IPS-15b (cell line): ENCODE data around the gene KRT84.

Experiments used
- H3K27me3 ChIP-seq: one replicate; pipeline ENCODE4 v1.6.1; 2013; ENCODE audit warnings: low read length; ENCODE audit not compliant: control insufficient read depth, insufficient read depth
- H3K36me3 ChIP-seq: one replicate; pipeline ENCODE4 v1.6.1; 2013; ENCODE audit warnings: low read length; ENCODE audit not compliant: control insufficient read depth, insufficient read depth
- H3K4me1 ChIP-seq: one replicate; pipeline ENCODE4 v1.6.1; 2013; ENCODE audit warnings: mild to moderate bottlenecking, low read length; ENCODE audit not compliant: control insufficient read depth, insufficient read depth
- H3K4me3 ChIP-seq: one replicate; pipeline ENCODE4 v1.5.1; 2013; ENCODE audit warnings: low read depth, low read length
- H3K9ac ChIP-seq: one replicate; pipeline ENCODE4 v1.6.1; 2013; ENCODE audit warnings: low read depth, mild to moderate bottlenecking, low read length
- H3K9me3 ChIP-seq: one replicate; pipeline ENCODE4 v1.6.1; 2013; ENCODE audit warnings: mild to moderate bottlenecking, low read length; ENCODE audit not compliant: control insufficient read depth, insufficient read depth

The KRT84 gene

GRCh38 chr12:52385226-52385702 is at the start of gene KRT84:
TSS of gene KRT84 (minus strand) at chr12:52385652. CDS start at chr12:52385585, 67 bp downstream.
- Histone ChIP-seq H3K4me1 (no peaks in the 10 kb centered on the region), H3K9ac (no peak within 1 kb of the TSS), H3K27me3 (no peaks in the 10 kb centered on the region), H3K9me3 (no peaks in the 10 kb centered on the region), H3K36me3 (no peaks in the 10 kb centered on the region), H3K4me3 (no peak within 1 kb of the TSS)

GRCh38 chr12:52434760-52435530 is 49.5 kb upstream of the KRT84 start:
- Histone ChIP-seq H3K4me1 (no peaks in the 10 kb centered on the region), H3K4me3 (no peak overlapping the region), H3K9me3 (no peaks in the 10 kb centered on the region), H3K36me3 (no peaks in the 10 kb centered on the region), H3K27me3 (no peaks in the 10 kb centered on the region), H3K9ac (no peak overlapping the region)

GRCh38 chr12:52434081-52434733 is 48.8 kb upstream of the KRT84 start, which contains the start of gene KRT75:
TSS of gene KRT75 (minus strand) at chr12:52434371. CDS start at chr12:52434304, 67 bp downstream.
- H3K27me3 ChIP-seq, result no peaks in the 10 kb centered on the region
- no peak within 1 kb of the TSS for H3K4me3 ChIP-seq
- no peaks in the 10 kb centered on the region for H3K9me3 ChIP-seq
- no peaks in the 10 kb centered on the region for H3K36me3 ChIP-seq
- no peak within 1 kb of the TSS for H3K9ac ChIP-seq
- no peaks in the 10 kb centered on the region for H3K4me1 ChIP-seq

GRCh38 chr12:52433501-52434080 is 48.1 kb upstream of the KRT84 start:
- no peaks in the 10 kb centered on the region for H3K27me3 ChIP-seq
- H3K9ac ChIP-seq, result no peak overlapping the region
- H3K4me3 ChIP-seq, result no peak overlapping the region
- no peaks in the 10 kb centered on the region for H3K4me1 ChIP-seq
- no peaks in the 10 kb centered on the region for H3K9me3 ChIP-seq
- H3K36me3 ChIP-seq, result no peaks in the 10 kb centered on the region

GRCh38 chr12:52432559-52433207 is 47.2 kb upstream of the KRT84 start:
- Histone ChIP-seq H3K4me1 (no peaks in the 10 kb centered on the region), H3K27me3 (no peaks in the 10 kb centered on the region), H3K4me3 (no peak overlapping the region), H3K9me3 (no peaks in the 10 kb centered on the region), H3K36me3 (no peaks in the 10 kb centered on the region), H3K9ac (no peak overlapping the region)

- H3K4me3 ChIP-seq, result no peak overlapping the region
- H3K9me3 ChIP-seq, result no peaks in the 10 kb centered on the region
- no peaks in the 10 kb centered on the region for H3K36me3 ChIP-seq
- H3K4me1 ChIP-seq, result no peaks in the 10 kb centered on the region
- no peaks in the 10 kb centered on the region for H3K27me3 ChIP-seq
- H3K9ac ChIP-seq, result no peak overlapping the region
Observed at GRCh38 chr12:52428121-52428520, 42.7 kb upstream of the KRT84 start.

GRCh38 chr12:52427083-52427482 is 41.6 kb upstream of the KRT84 start:
- Histone ChIP-seq H3K4me3 (no peak overlapping the region), H3K9me3 (no peaks in the 10 kb centered on the region), H3K36me3 (no peaks in the 10 kb centered on the region), H3K27me3 (no peaks in the 10 kb centered on the region), H3K4me1 (no peaks in the 10 kb centered on the region), H3K9ac (no peak overlapping the region)

GRCh38 chr12:52426034-52426433 is 40.6 kb upstream of the KRT84 start:
- no peaks in the 10 kb centered on the region for H3K4me1 ChIP-seq

GRCh38 chr12:52425466-52425865 is 40.0 kb upstream of the KRT84 start:
- H3K9me3 ChIP-seq, result no peaks in the 10 kb centered on the region
- H3K27me3 ChIP-seq, result no peaks in the 10 kb centered on the region
- no peaks in the 10 kb centered on the region for H3K36me3 ChIP-seq
- no peaks in the 10 kb centered on the region for H3K4me1 ChIP-seq
- no peak overlapping the region for H3K4me3 ChIP-seq
- H3K9ac ChIP-seq, result no peak overlapping the region

More at GRCh38 chr12:52426034-52426433, 40.6 kb upstream of the KRT84 start:
- Histone ChIP-seq H3K9ac (no peak overlapping the region), H3K9me3 (no peaks in the 10 kb centered on the region), H3K36me3 (no peaks in the 10 kb centered on the region), H3K4me3 (no peak overlapping the region), H3K27me3 (no peaks in the 10 kb centered on the region)

- no peaks in the 10 kb centered on the region for H3K9me3 ChIP-seq
- H3K36me3 ChIP-seq, result no peaks in the 10 kb centered on the region
- no peaks in the 10 kb centered on the region for H3K27me3 ChIP-seq
- no peak overlapping the region for H3K4me3 ChIP-seq
- H3K4me1 ChIP-seq, result no peaks in the 10 kb centered on the region
- no peak overlapping the region for H3K9ac ChIP-seq
Observed at GRCh38 chr12:52423661-52424500, 38.4 kb upstream of the KRT84 start.

GRCh38 chr12:52423035-52423434 is 37.6 kb upstream of the KRT84 start:
- H3K4me1 ChIP-seq, result no peaks in the 10 kb centered on the region
- no peaks in the 10 kb centered on the region for H3K36me3 ChIP-seq
- H3K4me3 ChIP-seq, result no peak overlapping the region
- H3K27me3 ChIP-seq, result no peaks in the 10 kb centered on the region
- H3K9me3 ChIP-seq, result no peaks in the 10 kb centered on the region
- H3K9ac ChIP-seq, result no peak overlapping the region
